HG03439 (cell line): ENCODE results near the gene RHOH.

Source experiments
- ATAC-seq: cut with Tn5 transposase; IDR thresholded peaks from one replicate; pipeline ENCODE4 v1.9.1; 2021; ENCODE audit warnings: mild to moderate bottlenecking, moderate library complexity; ENCODE audit not compliant: unreplicated experiment

The RHOH gene

GRCh38 chr4:40204507-40205258, 7.9 kb downstream of the RHOH start:
- no peak for ATAC-seq

- ATAC-seq: peak; percentile 43
Measured at GRCh38 chr4:40205259-40206198, 8.7 kb downstream of the RHOH start.

- ATAC-seq: no peak
Measured at GRCh38 chr4:40206426-40206825, 9.6 kb downstream of the RHOH start.

GRCh38 chr4:40209401-40209800, 12.6 kb downstream of the RHOH start:
- ATAC-seq: no peak

- ATAC-seq: no peak
Measured at GRCh38 chr4:40210776-40211175, 13.9 kb downstream of the RHOH start.

- ATAC-seq: no peak
Measured at GRCh38 chr4:40211224-40212185, 14.7 kb downstream of the RHOH start.

GRCh38 chr4:40212674-40213527, 16.1 kb downstream of the RHOH start:
- no peak for ATAC-seq

GRCh38 chr4:40214038-40214437, 17.2 kb downstream of the RHOH start:
- ATAC-seq: no peak

- ATAC-seq: no peak
Measured at GRCh38 chr4:40214661-40215418, 18.0 kb downstream of the RHOH start.

GRCh38 chr4:40216622-40217366, 20.0 kb downstream of the RHOH start:
- no peak for ATAC-seq

GRCh38 chr4:40221744-40222143, 24.9 kb downstream of the RHOH start:
- ATAC-seq: no peak

GRCh38 chr4:40223343-40223742, 26.5 kb downstream of the RHOH start:
- ATAC-seq: no peak

- no peak for ATAC-seq
Measured at GRCh38 chr4:40224432-40224831, 27.6 kb downstream of the RHOH start.

- ATAC-seq: no peak
Measured at GRCh38 chr4:40225497-40225896, 28.7 kb downstream of the RHOH start.

GRCh38 chr4:40227284-40227683, 30.5 kb downstream of the RHOH start:
- ATAC-seq: peak; percentile 51

- peak; percentile 40 for ATAC-seq
Measured at GRCh38 chr4:40228497-40229365, 31.9 kb downstream of the RHOH start.

- ATAC-seq: no peak
Measured at GRCh38 chr4:40231316-40231863, 34.6 kb downstream of the RHOH start.
